Uterus (tissue), 4 donors: ENCODE data around the gene SH3RF3. TPM values are rescaled to one million over a fixed set of nuclear protein-coding genes. Genes with fewer than 3 reads are reported as not detected.

Experiments used
- DNase-seq, 2 donors: peaks; one replicate each; pipeline ENCODE4 v3.0.0-alpha.2; 2019 to 2020
- H3K27ac ChIP-seq, 2 donors: fragments of 200-600 bp; sonication (generic); 1 replicate in 1 of 2; 2 replicates in 1 of 2; pipeline ENCODE4 v1.5.1; 2016 to 2018
- H3K27me3 ChIP-seq, 2 donors: fragments of 200-600 bp; sonication (generic); one replicate each; pipeline ENCODE4 v1.5.1; 2018 to 2019; ENCODE audit warnings: control low read depth in 1 of 2
- H3K36me3 ChIP-seq, 2 donors: fragments of 200-600 bp; sonication (generic); one replicate each; pipeline ENCODE4 v1.5.1; 2019; ENCODE audit warnings: control low read depth in 1 of 2
- H3K4me1 ChIP-seq, 2 donors: fragments of 200-600 bp; sonication (generic); one replicate each; pipeline ENCODE4 v1.5.1; 2018 to 2019; ENCODE audit warnings: control low read depth in 1 of 2
- H3K4me3 ChIP-seq, 2 donors: fragments of 200-600 bp; sonication (generic); 1 replicate in 1 of 2; 2 replicates in 1 of 2; pipeline ENCODE4 v1.5.1; 2018 to 2019; ENCODE audit warnings: mild to moderate bottlenecking in 1 of 2
- H3K9me3 ChIP-seq, 2 donors: fragments of 200-600 bp; sonication (generic); one replicate each; pipeline ENCODE4 v1.5.1; 2019; ENCODE audit warnings: control low read depth in 1 of 2
- CTCF ChIP-seq, 4 experiments: fragments of 200-600 bp in 2 of 4; fragments of 450-650 bp in 2 of 4; sonication (generic) in 2 of 4; IDR thresholded peaks; one replicate each; pipeline ENCODE4 v1.5.1; 2016 to 2019; ENCODE audit warnings: antibody characterized with exemption in 4 of 4, mild to moderate bottlenecking in 2 of 4, moderate library complexity in 1 of 4
- POLR2A ChIP-seq, 2 donors: fragments of 450-650 bp; IDR thresholded peaks; one replicate each; pipeline ENCODE4 v1.6.1; 2016; ENCODE audit warnings: antibody characterized with exemption in 2 of 2, mild to moderate bottlenecking in 1 of 2, moderate library complexity in 1 of 2
- intact Hi-C: fragments of 100-400 bp; cut with DNase I; formaldehyde crosslinking; loops from one replicate; pipeline ENCODE4 v1.15.1; 2023; ENCODE audit warnings: low total_unique reads
- total RNA-seq, 4 donors: library from RNA; depleted of rRNA in 3 of 4; stranded (reverse); fragments of >200 nt in 3 of 4; gene quantifications; one replicate each; pipeline versions ENCODE4 v1.1.0 to v1.2.4, GENCODE V29; 2014 to 2023
- donor health status: DM: yes; HTN: yes; CAD: no.

Gene SH3RF3
- 10 to 100 TPM in 1 of 4 donors, 1 to 10 TPM in 2, not detected in 1; 5.1 to 10.2 (median 8.7) TPM for total RNA-seq

DNA sequence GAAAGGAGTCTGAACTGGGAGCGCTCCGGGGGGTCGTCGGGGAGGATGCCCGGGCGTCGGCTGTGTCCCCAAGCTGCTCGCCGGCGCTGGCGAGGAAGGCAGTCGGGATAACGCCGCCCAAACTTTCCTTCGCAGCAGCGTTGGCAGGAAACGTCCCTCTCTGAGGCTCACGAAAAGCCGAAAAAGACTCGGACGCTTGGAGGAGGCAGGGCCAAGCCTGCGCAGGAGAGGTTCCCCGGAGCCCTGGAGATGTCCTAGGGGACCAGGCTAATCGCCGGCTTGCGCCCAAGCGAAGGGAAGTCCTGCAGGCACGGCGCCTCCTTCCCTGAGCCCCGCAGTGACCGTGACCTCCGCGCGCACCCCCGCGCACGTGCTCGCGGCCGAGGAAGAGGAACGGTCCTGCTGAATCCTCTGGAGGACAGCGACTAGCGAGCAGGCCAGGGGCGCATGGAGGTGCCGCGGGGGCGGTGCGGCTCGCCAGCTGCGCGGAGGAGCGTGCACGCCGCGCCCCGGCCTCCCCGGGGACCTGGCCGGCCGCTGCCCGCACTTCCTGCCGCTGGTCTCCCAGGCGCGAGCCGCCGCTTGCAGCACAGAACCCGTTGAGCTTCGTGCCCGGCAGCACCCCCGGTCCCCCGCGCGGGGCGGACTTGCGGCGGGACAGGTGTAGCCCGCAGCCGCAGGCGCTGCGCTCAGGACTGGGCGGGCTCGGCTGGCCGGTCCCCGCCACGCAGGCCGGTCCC is at the start of gene SH3RF3:
SH3RF3 (plus strand) TSS at position 590 of the 740 bp plus-strand sequence.
- Histone ChIP-seq H3K4me3 (peak within 1 kb of the TSS; percentile 25 to 59), H3K27ac (peak within 1 kb of the TSS; percentile 54 to 69), H3K36me3 (no peaks in the 10 kb centered on the region), H3K9me3 (no peaks in the 10 kb centered on the region), H3K4me1 (no peaks in the 10 kb centered on the region), H3K27me3 (no peaks in the 10 kb centered on the region)
- TF ChIP-seq CTCF (IDR thresholded peaks at IDR 0.05) (no peak), POLR2A (IDR thresholded peaks at IDR 0.05) (no peak)
- DNase-seq, result peak; percentile 27 to 43
- intact Hi-C loops, result loop anchor here (5.0 to 10.0 kb wide), 2 partner anchors 266 to 384 kb away; no protein-coding TSS in a partner anchor

DNA sequence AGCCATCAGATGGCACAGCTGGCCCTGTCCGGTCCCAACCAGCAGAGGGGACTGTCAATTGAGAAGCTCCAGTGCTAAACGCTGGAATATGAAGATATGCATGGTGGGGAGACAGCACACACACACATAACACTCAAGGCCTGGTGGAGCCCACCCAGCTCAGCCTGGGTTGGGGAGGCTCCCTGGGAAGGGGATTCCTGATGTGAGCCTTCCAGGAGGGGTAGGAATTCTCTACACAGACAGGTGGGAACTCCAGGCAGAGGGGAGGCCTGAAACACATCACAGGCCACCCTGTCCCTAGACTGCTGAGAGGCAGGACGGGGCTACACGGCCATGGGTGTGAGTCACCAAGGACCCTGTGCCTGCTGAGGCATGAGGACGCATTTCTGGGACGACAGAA is 49.4 kb upstream of the SH3RF3 start:
- TF ChIP-seq POLR2A (IDR thresholded peaks at IDR 0.05) (no peak), CTCF (IDR thresholded peaks at IDR 0.05) (no peak)
- H3K4me1 ChIP-seq, result no peaks in the 10 kb centered on the region
- no peaks in the 10 kb centered on the region for H3K9me3 ChIP-seq
- no peaks in the 10 kb centered on the region for H3K36me3 ChIP-seq
- DNase-seq, result no peak
- intact Hi-C loops, result no loop called here
- no peak overlapping the region for H3K4me3 ChIP-seq
- H3K27ac ChIP-seq, result no peak overlapping the region
- H3K27me3 ChIP-seq, result no peaks in the 10 kb centered on the region

DNA sequence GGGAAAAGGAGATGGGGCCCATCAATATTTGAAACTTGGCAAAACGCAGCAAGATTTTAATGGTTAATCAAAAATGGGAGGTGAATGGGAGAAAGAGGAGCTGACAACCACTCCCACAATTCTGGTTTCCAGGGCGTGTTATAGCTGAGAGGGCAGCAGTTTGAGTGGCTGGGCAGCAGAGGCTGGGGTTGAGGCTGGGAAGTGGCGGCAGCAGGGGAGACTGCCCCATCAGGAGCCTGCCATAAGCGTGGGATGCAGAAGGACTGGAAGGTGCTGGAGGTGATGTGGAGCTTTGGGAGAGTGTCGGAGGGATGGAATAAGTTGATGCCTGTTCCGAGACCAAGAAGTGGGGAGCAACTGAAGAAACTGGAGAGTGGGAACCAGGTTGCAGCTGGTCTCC is 48.9 kb upstream of the SH3RF3 start:
- Histone ChIP-seq H3K27ac (no peak overlapping the region), H3K9me3 (no peaks in the 10 kb centered on the region), H3K4me3 (no peak overlapping the region), H3K4me1 (no peaks in the 10 kb centered on the region), H3K36me3 (no peaks in the 10 kb centered on the region), H3K27me3 (no peaks in the 10 kb centered on the region)
- TF ChIP-seq POLR2A (IDR thresholded peaks at IDR 0.05) (no peak), CTCF (IDR thresholded peaks at IDR 0.05) (no peak)
- no peak for DNase-seq
- intact Hi-C loops, result no loop called here

- TF ChIP-seq POLR2A (IDR thresholded peaks at IDR 0.05) (no peak), CTCF (IDR thresholded peaks at IDR 0.05) (no peak)
- Histone ChIP-seq H3K36me3 (no peaks in the 10 kb centered on the region), H3K4me3 (no peak overlapping the region), H3K9me3 (no peaks in the 10 kb centered on the region), H3K27me3 (no peaks in the 10 kb centered on the region), H3K27ac (no peak overlapping the region), H3K4me1 (no peaks in the 10 kb centered on the region)
- intact Hi-C loops, result no loop called here
- DNase-seq, result no peak
Observed at GRCh38 chr2:109080757-109081156, 48.2 kb upstream of the SH3RF3 start.

DNA sequence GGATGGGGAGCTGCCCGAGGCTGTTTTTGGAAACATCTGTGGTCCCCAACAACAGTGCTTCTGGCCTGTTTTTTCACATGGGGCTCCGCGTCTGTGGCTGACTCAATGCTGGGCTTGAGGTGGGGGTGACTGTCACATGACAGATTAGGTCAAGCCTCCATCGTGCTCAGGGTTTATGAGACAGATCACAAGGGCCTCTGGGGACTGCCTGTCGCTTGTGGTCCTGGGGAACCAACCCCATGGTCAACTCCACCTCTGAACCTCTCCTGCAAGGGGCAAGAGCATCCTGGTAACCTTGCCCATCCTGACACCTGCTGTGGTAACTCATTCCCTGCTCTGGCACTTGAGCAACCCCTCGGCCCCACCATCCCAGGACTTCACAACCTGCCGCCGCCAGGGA is 47.6 kb upstream of the SH3RF3 start:
- H3K9me3 ChIP-seq, result no peaks in the 10 kb centered on the region
- intact Hi-C loops, result no loop called here
- H3K4me3 ChIP-seq, result no peak overlapping the region
- no peak for DNase-seq
- H3K27me3 ChIP-seq, result no peaks in the 10 kb centered on the region
- no peaks in the 10 kb centered on the region for H3K4me1 ChIP-seq
- no peaks in the 10 kb centered on the region for H3K36me3 ChIP-seq
- TF ChIP-seq POLR2A (IDR thresholded peaks at IDR 0.05) (no peak), CTCF (IDR thresholded peaks at IDR 0.05) (no peak)
- H3K27ac ChIP-seq, result no peak overlapping the region
